HEK293T (cell line): Measurements from ENCODE around the gene SNX32.

ENCODE experiments used
- ELF4 ChIP-seq: fragments of 450-650 bp; IDR thresholded peaks from 2 replicates; pipeline ENCODE4 v1.6.1; 2017; ENCODE audit warnings: antibody characterized with exemption
- FOXK2 ChIP-seq: fragments of 450-650 bp; IDR thresholded peaks from 2 replicates; pipeline ENCODE4 v1.6.1; 2016; ENCODE audit warnings: mild to moderate bottlenecking
- HDGF ChIP-seq: fragments of 450-650 bp; IDR thresholded peaks from 2 replicates; pipeline ENCODE4 v1.6.1; 2017; ENCODE audit warnings: antibody characterized with exemption, borderline replicate concordance
- NFRKB ChIP-seq: fragments of 450-650 bp; IDR thresholded peaks from 2 replicates; pipeline ENCODE4 v1.6.1; 2016; ENCODE audit warnings: mild to moderate bottlenecking, moderate library complexity
- PKNOX1 ChIP-seq: fragments of 450-650 bp; IDR thresholded peaks from 2 replicates; pipeline ENCODE4 v1.6.1; 2016
- SP1 ChIP-seq: fragments of 450-650 bp; IDR thresholded peaks from 2 replicates; pipeline ENCODE4 v1.6.1; 2017
- TARDBP ChIP-seq: fragments of 450-650 bp; IDR thresholded peaks from 2 replicates; pipeline ENCODE4 v1.6.1; 2016
- ZNF384 ChIP-seq: fragments of 450-650 bp; IDR thresholded peaks from 2 replicates; pipeline ENCODE4 v1.6.1; 2016

- TF ChIP-seq SP1 (no peak), ELF4 (no peak), ZNF384 (no peak), TARDBP (no peak), HDGF (no peak), FOXK2 (no peak), NFRKB (no peak), PKNOX1 (no peak)
Observed at GRCh38 chr11:65900125-65900898, 66.5 kb downstream of the SNX32 start, which contains the start of gene FOSL1.
